SIG-M5 treated with dmso at 0.1 percent for 504 hours (cell line): Measurements from ENCODE around the gene CUBN.

Experiments used
- DNase-seq: peaks from one replicate; lab custom pipeline; 2025; ENCODE audit not compliant: unreplicated experiment; lab: John Stamatoyannopoulos, UW

CUBN gene

GRCh38 chr10:17129741-17130140 is at the start of gene CUBN:
CUBN (minus strand) TSS chr10:17129811; CDS start chr10:17129765, 46 bp downstream.
- DNase-seq: no peak

- DNase-seq: peak; percentile 30
These were observed 49.4 kb upstream of the CUBN start for GRCh38 chr10:17179002-17179401.

GRCh38 chr10:17178006-17178405 is 48.4 kb upstream of the CUBN start:
- DNase-seq: no peak

GRCh38 chr10:17177014-17177413 is 47.4 kb upstream of the CUBN start:
- no peak for DNase-seq

- no peak for DNase-seq
These were observed 46.5 kb upstream of the CUBN start for GRCh38 chr10:17176091-17176490.

GRCh38 chr10:17175551-17175950 is 45.9 kb upstream of the CUBN start:
- DNase-seq: no peak

- no peak for DNase-seq
These were observed 45.0 kb upstream of the CUBN start for GRCh38 chr10:17174626-17175025.

- no peak for DNase-seq
These were observed 41.6 kb upstream of the CUBN start for GRCh38 chr10:17171141-17171641.

- DNase-seq: no peak
These were observed 40.2 kb upstream of the CUBN start for GRCh38 chr10:17169803-17170202.

- no peak for DNase-seq
These were observed 37.1 kb upstream of the CUBN start for GRCh38 chr10:17166699-17167098.

GRCh38 chr10:17162828-17163227 is 33.2 kb upstream of the CUBN start:
- DNase-seq: no peak

GRCh38 chr10:17161775-17162174 is 32.2 kb upstream of the CUBN start:
- DNase-seq: no peak

GRCh38 chr10:17157024-17157423 is 27.4 kb upstream of the CUBN start:
- no peak for DNase-seq

- no peak for DNase-seq
These were observed 26.2 kb upstream of the CUBN start for GRCh38 chr10:17155826-17156225.

- DNase-seq: no peak
These were observed 24.5 kb upstream of the CUBN start for GRCh38 chr10:17154116-17154515.

GRCh38 chr10:17153321-17153720 is 23.7 kb upstream of the CUBN start:
- no peak for DNase-seq

- DNase-seq: no peak
These were observed 22.1 kb upstream of the CUBN start for GRCh38 chr10:17151716-17152115.

GRCh38 chr10:17147884-17148489 is 18.4 kb upstream of the CUBN start:
- DNase-seq: no peak

GRCh38 chr10:17146892-17147291 is 17.3 kb upstream of the CUBN start:
- DNase-seq: no peak

GRCh38 chr10:17145239-17145638 is 15.6 kb upstream of the CUBN start:
- no peak for DNase-seq

- DNase-seq: no peak
These were observed 15.1 kb upstream of the CUBN start for GRCh38 chr10:17144757-17145156.

GRCh38 chr10:17144032-17144431 is 14.4 kb upstream of the CUBN start:
- no peak for DNase-seq

GRCh38 chr10:17143055-17143690 is 13.6 kb upstream of the CUBN start:
- no peak for DNase-seq
